HL-60 (cell line): ENCODE results near the gene LONRF3.

Experiments
- DNase-seq, 2 experiments: peaks; one replicate each; pipeline ENCODE4 v3.0.0-alpha.2; 2010 to 2020; ENCODE audit warnings: low read depth in 1 of 2, low spot score in 1 of 2
- H3K27ac ChIP-seq: fragments of 250-450 bp; sonication (Bioruptor Pico); replicated peaks from 2 replicates; pipeline ENCODE4 v1.5.1; 2020; ENCODE audit warnings: mild to moderate bottlenecking, moderate library complexity
- H3K27me3 ChIP-seq: fragments of 250-450 bp; sonication (Bioruptor Pico); 2 replicates; pipeline ENCODE4 v1.5.1; 2021; ENCODE audit warnings: mild to moderate bottlenecking, moderate library complexity; ENCODE audit not compliant: insufficient read depth, poor library complexity, severe bottlenecking
- H3K4me3 ChIP-seq: replicated peaks from 2 replicates; pipeline ENCODE4 v1.5.1; 2011; ENCODE audit warnings: mild to moderate bottlenecking, control low read depth, low read length; ENCODE audit not compliant: insufficient read depth
- GABPA ChIP-seq: IDR thresholded peaks from 2 replicates; pipeline ENCODE4 v1.6.1; 2012; ENCODE audit warnings: low read depth
- POLR2AphosphoS5 ChIP-seq: IDR thresholded peaks from 2 replicates; pipeline ENCODE4 v1.6.1; 2012; ENCODE audit warnings: low read depth
- SPI1 ChIP-seq: IDR thresholded peaks from 2 replicates; pipeline ENCODE4 v1.6.1; 2012; ENCODE audit warnings: low read depth, mild to moderate bottlenecking, borderline replicate concordance
- TF ChIP-seq, protein P1 (sequence below): IDR thresholded peaks from 2 replicates; pipeline ENCODE4 v1.6.1; 2012; ENCODE audit warnings: low read depth; ENCODE audit not compliant: insufficient replicate concordance
- TF ChIP-seq, protein P2 (sequence below): IDR thresholded peaks from one replicate; pipeline ENCODE4 v1.5.1; 2011; ENCODE audit warnings: low read length, control low read depth, inconsistent platforms; ENCODE audit not compliant: insufficient read depth

LONRF3 gene

DNA sequence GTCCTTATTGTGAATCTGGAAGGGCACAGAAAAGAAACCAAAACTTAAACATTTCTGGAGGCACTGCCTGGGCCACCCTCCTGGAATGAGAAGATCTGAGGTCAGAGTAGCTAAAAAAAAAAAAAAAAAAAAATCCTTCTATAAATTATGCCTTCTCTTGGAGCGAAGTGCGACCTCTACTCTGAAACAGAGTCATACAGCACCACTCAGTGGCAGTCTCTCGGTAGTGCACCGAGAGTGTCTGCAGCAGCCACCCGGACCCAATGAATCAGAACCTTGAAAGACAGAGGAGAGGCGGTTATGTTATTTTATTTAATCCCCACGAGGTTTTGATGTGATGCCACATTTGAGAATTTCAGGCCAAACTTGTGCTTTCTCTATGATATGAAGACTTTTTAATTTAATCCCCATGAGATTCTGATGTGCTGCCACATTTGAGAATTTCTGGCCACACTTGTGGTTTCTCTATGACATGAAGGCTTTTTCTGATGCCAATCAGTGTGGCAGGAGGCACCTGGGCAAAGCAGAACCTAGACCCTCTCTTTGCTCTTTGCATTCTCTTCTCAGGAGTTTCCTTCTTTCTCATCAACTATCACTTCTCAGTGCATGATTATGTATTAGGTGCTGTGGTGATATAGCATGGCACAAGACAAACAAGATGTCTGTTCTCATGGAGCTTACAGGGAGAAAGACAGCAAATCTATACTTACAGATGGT, 92.8 kb downstream of the LONRF3 start:
- Histone ChIP-seq H3K27ac (no peak overlapping the region), H3K4me3 (no peak overlapping the region), H3K27me3 (peaks cover 11% of the 10 kb centered on the region)
- TF ChIP-seq, protein P1, sequence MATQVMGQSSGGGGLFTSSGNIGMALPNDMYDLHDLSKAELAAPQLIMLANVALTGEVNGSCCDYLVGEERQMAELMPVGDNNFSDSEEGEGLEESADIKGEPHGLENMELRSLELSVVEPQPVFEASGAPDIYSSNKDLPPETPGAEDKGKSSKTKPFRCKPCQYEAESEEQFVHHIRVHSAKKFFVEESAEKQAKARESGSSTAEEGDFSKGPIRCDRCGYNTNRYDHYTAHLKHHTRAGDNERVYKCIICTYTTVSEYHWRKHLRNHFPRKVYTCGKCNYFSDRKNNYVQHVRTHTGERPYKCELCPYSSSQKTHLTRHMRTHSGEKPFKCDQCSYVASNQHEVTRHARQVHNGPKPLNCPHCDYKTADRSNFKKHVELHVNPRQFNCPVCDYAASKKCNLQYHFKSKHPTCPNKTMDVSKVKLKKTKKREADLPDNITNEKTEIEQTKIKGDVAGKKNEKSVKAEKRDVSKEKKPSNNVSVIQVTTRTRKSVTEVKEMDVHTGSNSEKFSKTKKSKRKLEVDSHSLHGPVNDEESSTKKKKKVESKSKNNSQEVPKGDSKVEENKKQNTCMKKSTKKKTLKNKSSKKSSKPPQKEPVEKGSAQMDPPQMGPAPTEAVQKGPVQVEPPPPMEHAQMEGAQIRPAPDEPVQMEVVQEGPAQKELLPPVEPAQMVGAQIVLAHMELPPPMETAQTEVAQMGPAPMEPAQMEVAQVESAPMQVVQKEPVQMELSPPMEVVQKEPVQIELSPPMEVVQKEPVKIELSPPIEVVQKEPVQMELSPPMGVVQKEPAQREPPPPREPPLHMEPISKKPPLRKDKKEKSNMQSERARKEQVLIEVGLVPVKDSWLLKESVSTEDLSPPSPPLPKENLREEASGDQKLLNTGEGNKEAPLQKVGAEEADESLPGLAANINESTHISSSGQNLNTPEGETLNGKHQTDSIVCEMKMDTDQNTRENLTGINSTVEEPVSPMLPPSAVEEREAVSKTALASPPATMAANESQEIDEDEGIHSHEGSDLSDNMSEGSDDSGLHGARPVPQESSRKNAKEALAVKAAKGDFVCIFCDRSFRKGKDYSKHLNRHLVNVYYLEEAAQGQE: no peak
- TF ChIP-seq GABPA (no peak), POLR2AphosphoS5 (no peak), SPI1 (no peak)
- TF ChIP-seq, protein P2, sequence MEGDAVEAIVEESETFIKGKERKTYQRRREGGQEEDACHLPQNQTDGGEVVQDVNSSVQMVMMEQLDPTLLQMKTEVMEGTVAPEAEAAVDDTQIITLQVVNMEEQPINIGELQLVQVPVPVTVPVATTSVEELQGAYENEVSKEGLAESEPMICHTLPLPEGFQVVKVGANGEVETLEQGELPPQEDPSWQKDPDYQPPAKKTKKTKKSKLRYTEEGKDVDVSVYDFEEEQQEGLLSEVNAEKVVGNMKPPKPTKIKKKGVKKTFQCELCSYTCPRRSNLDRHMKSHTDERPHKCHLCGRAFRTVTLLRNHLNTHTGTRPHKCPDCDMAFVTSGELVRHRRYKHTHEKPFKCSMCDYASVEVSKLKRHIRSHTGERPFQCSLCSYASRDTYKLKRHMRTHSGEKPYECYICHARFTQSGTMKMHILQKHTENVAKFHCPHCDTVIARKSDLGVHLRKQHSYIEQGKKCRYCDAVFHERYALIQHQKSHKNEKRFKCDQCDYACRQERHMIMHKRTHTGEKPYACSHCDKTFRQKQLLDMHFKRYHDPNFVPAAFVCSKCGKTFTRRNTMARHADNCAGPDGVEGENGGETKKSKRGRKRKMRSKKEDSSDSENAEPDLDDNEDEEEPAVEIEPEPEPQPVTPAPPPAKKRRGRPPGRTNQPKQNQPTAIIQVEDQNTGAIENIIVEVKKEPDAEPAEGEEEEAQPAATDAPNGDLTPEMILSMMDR: peak; percentile 14
- peak in 1 of 2 experiments; percentile 14 for DNase-seq
